ENCODE results near the gene SUPT3H.
"Not testable (repeated sequence)": the region's sequence is repeated elsewhere in the genome, so short reads cannot be mapped to it uniquely, and the experiment has no call there.

Gene SUPT3H

GRCh38 chr6:45052325-45052724, 325.4 kb downstream of the SUPT3H start:
- no peak for DNase-seq (ENCODE audit: low read depth)

GRCh38 chr6:45049188-45049843, 328.4 kb downstream of the SUPT3H start:
- no peak for DNase-seq (ENCODE audit: low read depth)

- DNase-seq (ENCODE audit: low read depth), result no peak
Observed at GRCh38 chr6:45047573-45047972, 330.2 kb downstream of the SUPT3H start.

GRCh38 chr6:45045253-45045601, 332.5 kb downstream of the SUPT3H start:
- DNase-seq (ENCODE audit: low read depth), result no peak

GRCh38 chr6:45044510-45045252, 333.1 kb downstream of the SUPT3H start:
- DNase-seq (ENCODE audit: low read depth), result no peak

- DNase-seq (ENCODE audit: low read depth), result no peak
Observed at GRCh38 chr6:45044086-45044485, 333.6 kb downstream of the SUPT3H start.

GRCh38 chr6:45042673-45043072, 335.1 kb downstream of the SUPT3H start:
- DNase-seq (ENCODE audit: low read depth), result not testable (repeated sequence)

GRCh38 chr6:45038226-45038625, 339.5 kb downstream of the SUPT3H start:
- no peak for DNase-seq (ENCODE audit: low read depth)

- DNase-seq (ENCODE audit: low read depth), result no peak
Observed at GRCh38 chr6:45036103-45036502, 341.6 kb downstream of the SUPT3H start.

GRCh38 chr6:45032426-45032825, 345.3 kb downstream of the SUPT3H start:
- DNase-seq (ENCODE audit: low read depth), result no peak

- no peak for DNase-seq (ENCODE audit: low read depth)
Observed at GRCh38 chr6:45031601-45032000, 346.1 kb downstream of the SUPT3H start.

- no peak for DNase-seq (ENCODE audit: low read depth)
Observed at GRCh38 chr6:45027126-45027525, 350.6 kb downstream of the SUPT3H start.

GRCh38 chr6:45026003-45026516, 351.7 kb downstream of the SUPT3H start:
- no peak for DNase-seq (ENCODE audit: low read depth)

- no peak for DNase-seq (ENCODE audit: low read depth)
Observed at GRCh38 chr6:45024610-45025009, 353.1 kb downstream of the SUPT3H start.

GRCh38 chr6:45021676-45022075, 356.1 kb downstream of the SUPT3H start:
- peak; percentile 17 for DNase-seq (ENCODE audit: low read depth)

GRCh38 chr6:45012687-45013086, 365.0 kb downstream of the SUPT3H start:
- DNase-seq (ENCODE audit: low read depth), result no peak

- no peak for DNase-seq (ENCODE audit: low read depth)
Observed at GRCh38 chr6:45009576-45009975, 368.2 kb downstream of the SUPT3H start.

GRCh38 chr6:45006893-45007292, 370.8 kb downstream of the SUPT3H start:
- DNase-seq (ENCODE audit: low read depth), result no peak

GRCh38 chr6:45003961-45004360, 373.8 kb downstream of the SUPT3H start:
- DNase-seq (ENCODE audit: low read depth), result no peak

GRCh38 chr6:45003387-45003786, 374.3 kb downstream of the SUPT3H start:
- no peak for DNase-seq (ENCODE audit: low read depth)

GRCh38 chr6:45002390-45003105, 375.2 kb downstream of the SUPT3H start:
- no peak for DNase-seq (ENCODE audit: low read depth)

GRCh38 chr6:45001663-45002062, 376.1 kb downstream of the SUPT3H start:
- DNase-seq (ENCODE audit: low read depth), result no peak

GRCh38 chr6:45000833-45001232, 376.9 kb downstream of the SUPT3H start:
- DNase-seq (ENCODE audit: low read depth), result no peak
